BJ (cell line): ENCODE results near the gene BORCS5. TPM values are rescaled to one million over a fixed set of nuclear protein-coding genes. Genes with fewer than 3 reads are reported as not detected.

ENCODE experiments used
- CTCF ChIA-PET: fragments of 350-600 bp; formaldehyde crosslinking; extraction: SDS; loops from one replicate; lab custom pipeline; 2021; ENCODE audit warnings: antibody characterized with exemption, inconsistent platforms; lab: Yijun Ruan, JAX
- POLR2A ChIA-PET: fragments of 300-600 bp; sonication (Branson Sonifier 250); formaldehyde crosslinking; extraction: SDS; loops from one replicate; lab custom pipeline; 2021; ENCODE audit warnings: antibody characterized with exemption; lab: Charles Lee
- DNase-seq: peaks from one replicate; pipeline ENCODE4 v3.0.0-alpha.2; 2011; ENCODE audit warnings: low read depth
- H3K27me3 ChIP-seq: 2 replicates; pipeline ENCODE4 v1.6.0; 2011; ENCODE audit warnings: low read length; ENCODE audit not compliant: control insufficient read depth, insufficient read depth
- H3K36me3 ChIP-seq: 2 replicates; pipeline ENCODE4 v1.5.1; 2011; ENCODE audit warnings: low read length; ENCODE audit not compliant: control insufficient read depth, insufficient read depth
- H3K4me3 ChIP-seq: 2 replicates; pipeline ENCODE4 v1.5.1; 2011; ENCODE audit warnings: low read depth, mild to moderate bottlenecking, control low read depth, low read length
- CTCF ChIP-seq: IDR thresholded peaks from 2 replicates; pipeline ENCODE4 v1.5.1; 2011; ENCODE audit warnings: low read depth, mild to moderate bottlenecking, control low read depth, inconsistent platforms, low read length, moderate library complexity; ENCODE audit not compliant: insufficient read depth
- polyA plus RNA-seq: library from polyadenylated mRNA; depleted of rRNA; stranded (reverse); fragments of >200 nt; gene quantifications from 2 replicates; pipeline ENCODE4 v1.2.3, GENCODE V29; 2011

The BORCS5 gene
- polyA plus RNA-seq, 1 experiment, result 11.9 TPM

- DNase-seq, result no peak
- no peaks in the 10 kb centered on the region for H3K27me3 ChIP-seq
- ChIA-PET CTCF (interaction anchor here (0.6 to 2.3 kb wide), 18 partner anchors 9 to 748 kb away, joined by 3 to 12 read pairs (median 4); partner anchors contain the start of genes BORCS5 and MANSC1), POLR2A (no interaction called here)
- H3K4me3 ChIP-seq, result no peak overlapping the region
- H3K36me3 ChIP-seq, result no peaks in the 10 kb centered on the region
- no peak for TF ChIP-seq CTCF
Measured at GRCh38 chr12:12333407-12334366, 23.2 kb upstream of the BORCS5 start.

- Histone ChIP-seq H3K27me3 (no peaks in the 10 kb centered on the region), H3K36me3 (no peaks in the 10 kb centered on the region), H3K4me3 (no peak overlapping the region)
- ChIA-PET CTCF (interaction anchor here (0.6 to 3.1 kb wide), 15 partner anchors 7 to 367 kb away, joined by 3 to 12 read pairs (median 4); partner anchors contain the start of genes BORCS5 and MANSC1), POLR2A (no interaction called here)
- no peak for DNase-seq
- TF ChIP-seq CTCF, result peak; percentile 74
Measured at GRCh38 chr12:12334367-12335040, 22.4 kb upstream of the BORCS5 start.

- no peak for DNase-seq
- H3K27me3 ChIP-seq, result no peaks in the 10 kb centered on the region
- no peak for TF ChIP-seq CTCF
- CTCF ChIA-PET, result interaction anchor here (0.6 to 3.1 kb wide), 7 partner anchors 10 to 321 kb away, joined by 3 to 12 read pairs (median 3); no protein-coding TSS in a partner anchor
- POLR2A ChIA-PET, result no interaction called here
- no peak overlapping the region for H3K4me3 ChIP-seq
- H3K36me3 ChIP-seq, result no peaks in the 10 kb centered on the region
Measured at GRCh38 chr12:12336049-12336411, 20.8 kb upstream of the BORCS5 start.

- no peaks in the 10 kb centered on the region for H3K36me3 ChIP-seq
- CTCF ChIA-PET, result interaction anchor here (1.1 to 3.1 kb wide), 5 partner anchors 9 to 300 kb away, joined by 3 to 12 read pairs (median 5); no protein-coding TSS in a partner anchor
Measured at GRCh38 chr12:12336511-12336910, 20.4 kb upstream of the BORCS5 start.

More at GRCh38 chr12:12336511-12336910, 20.4 kb upstream of the BORCS5 start:
- Histone ChIP-seq H3K27me3 (no peaks in the 10 kb centered on the region), H3K4me3 (no peak overlapping the region)
- no peak for TF ChIP-seq CTCF
- no peak for DNase-seq
- POLR2A ChIA-PET, result no interaction called here
